Activated CD4-positive, alpha-beta memory T cell treated with anti-CD3 and anti-CD28 coated beads for 36 hours (primary cell): ENCODE measurements around the gene ST8SIA5. TPM values are rescaled to one million over a fixed set of nuclear protein-coding genes. Genes with fewer than 3 reads are reported as not detected.
A peak's percentile ranks its signal among the peaks of the same experiment; 100 is the strongest.

Experiments
- CTCF ChIA-PET: fragments of 350-600 bp; sonication (Branson Sonifier 250); formaldehyde crosslinking; loops from one replicate; lab custom pipeline; 2021; ENCODE audit warnings: antibody characterized with exemption, inconsistent platforms; lab: Charles Lee
- POLR2A ChIA-PET: fragments of 350-600 bp; sonication (Branson Sonifier 250); formaldehyde crosslinking; loops from one replicate; lab custom pipeline; 2021; ENCODE audit warnings: antibody characterized with exemption; lab: Charles Lee
- DNase-seq: peaks from one replicate; pipeline ENCODE4 v3.0.0-alpha.2; 2020
- H3K27ac Mint-ChIP-seq: one replicate; pipeline ENCODE4 v1.8.0; 2021; ENCODE audit warnings: mixed read lengths
- H3K27me3 Mint-ChIP-seq: one replicate; pipeline ENCODE4 v1.8.0; 2021; ENCODE audit warnings: mixed read lengths
- H3K36me3 Mint-ChIP-seq: one replicate; pipeline ENCODE4 v1.8.0; 2021; ENCODE audit warnings: mixed read lengths
- H3K4me1 Mint-ChIP-seq: one replicate; pipeline ENCODE4 v1.8.0; 2021; ENCODE audit warnings: low read depth, mixed read lengths
- H3K4me3 Mint-ChIP-seq: one replicate; pipeline ENCODE4 v1.8.0; 2021; ENCODE audit warnings: mild to moderate bottlenecking, mixed read lengths
- H3K9me3 Mint-ChIP-seq: one replicate; pipeline ENCODE4 v1.8.0; 2021; ENCODE audit warnings: mixed read lengths
- intact Hi-C: fragments of 100-400 bp; cut with micrococcal nuclease; formaldehyde crosslinking; loops from one replicate; pipeline ENCODE4 v1.15.1; 2023
- total RNA-seq, 2 experiments: library from RNA; stranded (reverse); gene quantifications; one replicate each; pipeline ENCODE4 v1.2.3, GENCODE V29; 2021

The ST8SIA5 gene
- total RNA-seq, 2 experiments from 2014 or later: not detected

- H3K4me3 Mint-ChIP-seq: no peak overlapping the region
- no peak overlapping the region for H3K27ac Mint-ChIP-seq
- CTCF ChIA-PET: interaction anchor here (2.3 kb wide), 1 partner anchor 25 kb away, joined by 6 read pairs; the partner anchor contains the start of gene LOXHD1
- POLR2A ChIA-PET: no interaction called here
- no peaks in the 10 kb centered on the region for H3K36me3 Mint-ChIP-seq
- no peaks in the 10 kb centered on the region for H3K9me3 Mint-ChIP-seq
- no peaks in the 10 kb centered on the region for H3K4me1 Mint-ChIP-seq
- DNase-seq: no peak
- intact Hi-C loops: no loop called here
- peaks cover 6% of the 10 kb centered on the region for H3K27me3 Mint-ChIP-seq
Measured at GRCh38 chr18:46632401-46633071, 124.3 kb downstream of the ST8SIA5 start.

- Mint-ChIP-seq H3K4me3 (no peak overlapping the region), H3K27me3 (peaks cover 6% of the 10 kb centered on the region), H3K36me3 (no peaks in the 10 kb centered on the region), H3K4me1 (no peaks in the 10 kb centered on the region), H3K27ac (no peak overlapping the region), H3K9me3 (no peaks in the 10 kb centered on the region)
- ChIA-PET POLR2A (no interaction called here), CTCF (interaction anchor here (2.3 kb wide), 1 partner anchor 27 kb away, joined by 6 read pairs; the partner anchor contains the start of gene LOXHD1)
- intact Hi-C loops: no loop called here
- DNase-seq: no peak
Measured at GRCh38 chr18:46630991-46631390, 125.9 kb downstream of the ST8SIA5 start.

GRCh38 chr18:46630160-46630559 lies 126.7 kb downstream of the ST8SIA5 start:
- Mint-ChIP-seq H3K36me3 (no peaks in the 10 kb centered on the region), H3K27ac (no peak overlapping the region), H3K4me3 (no peak overlapping the region), H3K4me1 (no peaks in the 10 kb centered on the region), H3K9me3 (no peaks in the 10 kb centered on the region), H3K27me3 (peaks cover 6% of the 10 kb centered on the region)
- peak; percentile 35 for DNase-seq
- intact Hi-C loops: no loop called here
- POLR2A ChIA-PET: no interaction called here
- CTCF ChIA-PET: no interaction called here

- Mint-ChIP-seq H3K27ac (no peak overlapping the region), H3K4me3 (no peak overlapping the region), H3K4me1 (peaks cover 4% of the 10 kb centered on the region), H3K9me3 (no peaks in the 10 kb centered on the region), H3K27me3 (peaks cover 6% of the 10 kb centered on the region), H3K36me3 (no peaks in the 10 kb centered on the region)
- DNase-seq: no peak
- intact Hi-C loops: no loop called here
- ChIA-PET POLR2A (no interaction called here), CTCF (interaction anchor here (1.8 kb wide), 1 partner anchor 481 kb away, joined by 4 read pairs; no protein-coding TSS in a partner anchor)
Measured at GRCh38 chr18:46629361-46629760, 127.5 kb downstream of the ST8SIA5 start.

GRCh38 chr18:46628206-46628605 lies 128.6 kb downstream of the ST8SIA5 start:
- Mint-ChIP-seq H3K36me3 (no peaks in the 10 kb centered on the region), H3K4me1 (peaks cover 15% of the 10 kb centered on the region), H3K27me3 (peaks cover 6% of the 10 kb centered on the region), H3K4me3 (no peak overlapping the region), H3K27ac (no peak overlapping the region), H3K9me3 (no peaks in the 10 kb centered on the region)
- no peak for DNase-seq
- intact Hi-C loops: no loop called here
- CTCF ChIA-PET: interaction anchor here (1.8 kb wide), 1 partner anchor 480 kb away, joined by 4 read pairs; no protein-coding TSS in a partner anchor
- POLR2A ChIA-PET: no interaction called here

GRCh38 chr18:46627136-46627535 lies 129.7 kb downstream of the ST8SIA5 start:
- H3K9me3 Mint-ChIP-seq: no peaks in the 10 kb centered on the region
- peaks cover 6% of the 10 kb centered on the region for H3K27me3 Mint-ChIP-seq
- ChIA-PET POLR2A (no interaction called here), CTCF (no interaction called here)
- H3K4me3 Mint-ChIP-seq: no peak overlapping the region
- H3K27ac Mint-ChIP-seq: no peak overlapping the region
- intact Hi-C loops: no loop called here
- DNase-seq: no peak
- H3K4me1 Mint-ChIP-seq: peaks cover 17% of the 10 kb centered on the region
- no peaks in the 10 kb centered on the region for H3K36me3 Mint-ChIP-seq

GRCh38 chr18:46625069-46625468 lies 131.8 kb downstream of the ST8SIA5 start:
- H3K36me3 Mint-ChIP-seq: no peaks in the 10 kb centered on the region
- no peak overlapping the region for H3K27ac Mint-ChIP-seq
- intact Hi-C loops: no loop called here
- peaks cover 17% of the 10 kb centered on the region for H3K4me1 Mint-ChIP-seq
- H3K9me3 Mint-ChIP-seq: no peaks in the 10 kb centered on the region
- ChIA-PET POLR2A (no interaction called here), CTCF (no interaction called here)
- no peak overlapping the region for H3K4me3 Mint-ChIP-seq
- no peak for DNase-seq
- no peaks in the 10 kb centered on the region for H3K27me3 Mint-ChIP-seq

- Mint-ChIP-seq H3K36me3 (no peaks in the 10 kb centered on the region), H3K9me3 (no peaks in the 10 kb centered on the region), H3K4me1 (peaks cover 17% of the 10 kb centered on the region), H3K27ac (no peak overlapping the region), H3K4me3 (no peak overlapping the region), H3K27me3 (no peaks in the 10 kb centered on the region)
- CTCF ChIA-PET: interaction anchor here (2.1 to 2.4 kb wide), 2 partner anchors 34 to 475 kb away, joined by 7 to 9 read pairs; no protein-coding TSS in a partner anchor
- POLR2A ChIA-PET: no interaction called here
- intact Hi-C loops: no loop called here
- DNase-seq: peak; percentile 42
Measured at GRCh38 chr18:46624127-46624526, 132.7 kb downstream of the ST8SIA5 start.

GRCh38 chr18:46623541-46623940 lies 133.3 kb downstream of the ST8SIA5 start:
- intact Hi-C loops: no loop called here
- ChIA-PET POLR2A (no interaction called here), CTCF (interaction anchor here (0.6 to 2.4 kb wide), 3 partner anchors 34 to 474 kb away, joined by 3 to 9 read pairs (median 7); no protein-coding TSS in a partner anchor)
- Mint-ChIP-seq H3K9me3 (no peaks in the 10 kb centered on the region), H3K4me1 (peaks cover 17% of the 10 kb centered on the region), H3K36me3 (no peaks in the 10 kb centered on the region), H3K4me3 (no peak overlapping the region), H3K27ac (no peak overlapping the region), H3K27me3 (no peaks in the 10 kb centered on the region)
- DNase-seq: peak; percentile 53

- ChIA-PET POLR2A (no interaction called here), CTCF (interaction anchor here (0.6 to 2.4 kb wide), 4 partner anchors 35 to 474 kb away, joined by 3 to 9 read pairs (median 5); no protein-coding TSS in a partner anchor)
- intact Hi-C loops: no loop called here
- Mint-ChIP-seq H3K4me1 (peaks cover 17% of the 10 kb centered on the region), H3K27me3 (no peaks in the 10 kb centered on the region), H3K4me3 (no peak overlapping the region), H3K9me3 (no peaks in the 10 kb centered on the region), H3K27ac (no peak overlapping the region), H3K36me3 (no peaks in the 10 kb centered on the region)
- no peak for DNase-seq
Measured at GRCh38 chr18:46622999-46623398, 133.9 kb downstream of the ST8SIA5 start.

- no peaks in the 10 kb centered on the region for H3K9me3 Mint-ChIP-seq
- DNase-seq: no peak
- no peaks in the 10 kb centered on the region for H3K27me3 Mint-ChIP-seq
- H3K27ac Mint-ChIP-seq: no peak overlapping the region
- no peak overlapping the region for H3K4me3 Mint-ChIP-seq
- POLR2A ChIA-PET: no interaction called here
- CTCF ChIA-PET: interaction anchor here (1.0 to 2.4 kb wide), 2 partner anchors 35 to 51 kb away, joined by 3 to 9 read pairs; no protein-coding TSS in a partner anchor
- peaks cover 17% of the 10 kb centered on the region for H3K4me1 Mint-ChIP-seq
- intact Hi-C loops: no loop called here
- no peaks in the 10 kb centered on the region for H3K36me3 Mint-ChIP-seq
Measured at GRCh38 chr18:46622451-46622850, 134.4 kb downstream of the ST8SIA5 start.

GRCh38 chr18:46621871-46622270 lies 135.0 kb downstream of the ST8SIA5 start:
- ChIA-PET CTCF (interaction anchor here (2.4 kb wide), 1 partner anchor 36 kb away, joined by 9 read pairs; no protein-coding TSS in a partner anchor), POLR2A (no interaction called here)
- H3K4me3 Mint-ChIP-seq: no peak overlapping the region
- H3K9me3 Mint-ChIP-seq: no peaks in the 10 kb centered on the region
- intact Hi-C loops: no loop called here
- peaks cover 17% of the 10 kb centered on the region for H3K4me1 Mint-ChIP-seq
- no peaks in the 10 kb centered on the region for H3K36me3 Mint-ChIP-seq
- no peak for DNase-seq
- no peaks in the 10 kb centered on the region for H3K27me3 Mint-ChIP-seq
- H3K27ac Mint-ChIP-seq: no peak overlapping the region
